ENCODE results near the gene PRSS53.

The PRSS53 gene

GRCh38 chr16:31042866-31043265 is 45.9 kb downstream of the PRSS53 start:
- no peak for DNase-seq

GRCh38 chr16:31038993-31039392 is 49.8 kb downstream of the PRSS53 start:
- no peak for DNase-seq

GRCh38 chr16:31036691-31037090 is 52.1 kb downstream of the PRSS53 start:
- DNase-seq: no peak

GRCh38 chr16:31033709-31034492 is 54.8 kb downstream of the PRSS53 start:
- peak; percentile 86 for DNase-seq

All from retina (tissue), 1 donor.